ENCODE data around the gene CALHM6. TPM values are rescaled to one million over a fixed set of nuclear protein-coding genes. Genes with fewer than 3 reads are reported as not detected.
A peak's percentile ranks its signal among the peaks of the same experiment; 100 is the strongest.

The CALHM6 gene
- total RNA-seq (ENCODE audit: low replicate concordance) = 0.18 and 1.6 TPM in 2 replicates

DNA sequence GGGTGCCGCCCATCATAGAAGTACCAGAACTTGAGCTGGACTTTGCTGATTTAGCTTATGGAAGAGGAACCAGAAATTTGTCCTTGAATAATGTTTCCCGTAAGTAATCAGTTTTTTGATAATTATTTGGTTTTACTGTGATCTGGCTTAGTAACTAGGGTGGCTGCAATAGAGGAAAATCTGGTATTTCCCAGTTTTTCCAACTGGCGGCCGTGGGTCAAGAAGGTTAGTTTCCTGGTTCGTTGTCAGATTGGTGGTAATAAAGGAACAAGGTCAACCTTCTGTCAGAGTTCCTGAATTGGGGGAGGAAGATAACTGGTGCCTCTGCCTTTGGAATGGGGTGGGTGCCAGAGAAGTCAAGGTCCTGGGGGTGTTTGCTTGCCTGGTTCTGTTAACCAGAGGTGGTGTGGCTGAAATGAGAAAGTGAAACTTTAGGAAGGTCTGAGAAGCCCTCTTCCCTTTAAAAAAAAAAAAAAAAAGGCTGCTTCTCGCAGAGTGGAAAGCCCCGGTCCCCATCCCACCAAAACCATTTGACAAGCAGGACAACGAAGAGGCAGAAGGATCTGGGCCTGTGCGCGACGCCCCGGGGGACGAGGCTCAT is at the start of gene CALHM6:
TSS of gene CALHM6 (plus strand) at position 45 of the 601 bp plus-strand sequence. CDS start at position 600, 555 bp downstream.
- TF ChIP-seq, protein P1, sequence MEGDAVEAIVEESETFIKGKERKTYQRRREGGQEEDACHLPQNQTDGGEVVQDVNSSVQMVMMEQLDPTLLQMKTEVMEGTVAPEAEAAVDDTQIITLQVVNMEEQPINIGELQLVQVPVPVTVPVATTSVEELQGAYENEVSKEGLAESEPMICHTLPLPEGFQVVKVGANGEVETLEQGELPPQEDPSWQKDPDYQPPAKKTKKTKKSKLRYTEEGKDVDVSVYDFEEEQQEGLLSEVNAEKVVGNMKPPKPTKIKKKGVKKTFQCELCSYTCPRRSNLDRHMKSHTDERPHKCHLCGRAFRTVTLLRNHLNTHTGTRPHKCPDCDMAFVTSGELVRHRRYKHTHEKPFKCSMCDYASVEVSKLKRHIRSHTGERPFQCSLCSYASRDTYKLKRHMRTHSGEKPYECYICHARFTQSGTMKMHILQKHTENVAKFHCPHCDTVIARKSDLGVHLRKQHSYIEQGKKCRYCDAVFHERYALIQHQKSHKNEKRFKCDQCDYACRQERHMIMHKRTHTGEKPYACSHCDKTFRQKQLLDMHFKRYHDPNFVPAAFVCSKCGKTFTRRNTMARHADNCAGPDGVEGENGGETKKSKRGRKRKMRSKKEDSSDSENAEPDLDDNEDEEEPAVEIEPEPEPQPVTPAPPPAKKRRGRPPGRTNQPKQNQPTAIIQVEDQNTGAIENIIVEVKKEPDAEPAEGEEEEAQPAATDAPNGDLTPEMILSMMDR (IDR thresholded peaks at IDR 0.05; ENCODE audit: insufficient read depth, low read length) = no peak
- DNase-seq (ENCODE audit: low read depth) = no peak
- H3K4me3 ChIP-seq (ENCODE audit: low read depth, low read length) = peak within 1 kb of the TSS; percentile 51

DNA sequence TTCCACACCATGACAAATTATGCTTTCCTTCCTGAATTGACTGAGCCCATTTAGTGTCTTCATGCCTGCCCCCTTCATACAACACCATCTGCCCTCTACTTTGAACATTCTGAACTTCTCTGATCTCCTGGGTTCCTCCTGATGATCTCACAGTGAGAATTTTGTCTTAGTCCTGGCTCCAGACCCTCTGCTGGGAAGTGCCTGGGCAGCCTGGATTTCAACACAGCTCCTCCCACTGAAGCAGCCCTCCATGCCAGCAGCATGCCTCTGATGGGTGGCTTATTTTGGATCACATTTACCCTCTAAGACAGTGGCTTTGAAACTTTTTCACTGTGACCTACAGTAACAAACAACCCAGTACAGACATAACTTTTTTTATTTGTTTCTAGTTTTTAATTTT is 48.9 kb upstream of the CALHM6 start:
- DNase-seq (ENCODE audit: low read depth) = peak; percentile 44
- TF ChIP-seq, protein P1 (IDR thresholded peaks at IDR 0.05; ENCODE audit: insufficient read depth, low read length) = no peak
- H3K4me3 ChIP-seq (ENCODE audit: low read depth, low read length) = no peak overlapping the region

DNA sequence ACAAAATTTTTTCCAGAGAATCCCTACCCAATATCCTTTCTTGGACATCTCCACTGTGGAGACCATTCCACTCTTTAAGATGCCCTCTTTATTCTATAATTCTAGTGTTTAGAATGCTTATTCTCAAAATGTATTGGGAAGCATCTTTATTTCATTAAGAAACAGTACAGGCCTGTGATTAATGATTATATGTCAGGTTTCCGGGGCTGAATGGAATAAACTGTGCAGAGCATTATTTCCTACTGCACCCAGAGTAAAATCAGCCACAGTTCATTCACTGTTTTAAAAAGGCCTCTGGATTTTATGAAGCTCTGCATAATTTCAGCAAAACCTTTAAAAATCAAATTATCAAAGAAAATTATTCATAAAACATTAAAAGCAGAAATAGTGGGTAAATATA is 47.8 kb upstream of the CALHM6 start:
- DNase-seq (ENCODE audit: low read depth) = no peak
- TF ChIP-seq, protein P1 (IDR thresholded peaks at IDR 0.05; ENCODE audit: insufficient read depth, low read length) = no peak
- H3K4me3 ChIP-seq (ENCODE audit: low read depth, low read length) = no peak overlapping the region

DNA sequence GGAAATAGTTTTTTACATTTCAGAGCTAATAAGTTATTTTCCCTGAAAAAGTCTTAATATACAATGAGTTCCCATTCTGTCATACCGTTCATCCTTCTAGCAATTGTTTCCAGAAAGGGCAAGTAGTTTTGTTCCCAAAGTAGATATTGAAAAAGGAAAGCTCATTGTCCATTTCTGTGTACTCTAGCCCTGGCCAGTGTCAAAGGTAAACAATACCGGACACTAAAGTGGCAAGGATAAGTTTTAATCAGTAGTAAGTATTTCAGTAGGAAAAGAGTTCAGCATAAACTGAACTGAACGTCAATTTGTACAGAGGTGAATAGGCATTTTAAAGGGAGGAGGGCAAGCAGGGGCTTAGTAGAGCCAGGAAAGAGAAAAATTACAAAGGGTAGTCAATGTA is 43.5 kb upstream of the CALHM6 start:
- no peak for DNase-seq (ENCODE audit: low read depth)
- no peak overlapping the region for H3K4me3 ChIP-seq (ENCODE audit: low read depth, low read length)
- TF ChIP-seq, protein P1 (IDR thresholded peaks at IDR 0.05; ENCODE audit: insufficient read depth, low read length) = no peak

DNA sequence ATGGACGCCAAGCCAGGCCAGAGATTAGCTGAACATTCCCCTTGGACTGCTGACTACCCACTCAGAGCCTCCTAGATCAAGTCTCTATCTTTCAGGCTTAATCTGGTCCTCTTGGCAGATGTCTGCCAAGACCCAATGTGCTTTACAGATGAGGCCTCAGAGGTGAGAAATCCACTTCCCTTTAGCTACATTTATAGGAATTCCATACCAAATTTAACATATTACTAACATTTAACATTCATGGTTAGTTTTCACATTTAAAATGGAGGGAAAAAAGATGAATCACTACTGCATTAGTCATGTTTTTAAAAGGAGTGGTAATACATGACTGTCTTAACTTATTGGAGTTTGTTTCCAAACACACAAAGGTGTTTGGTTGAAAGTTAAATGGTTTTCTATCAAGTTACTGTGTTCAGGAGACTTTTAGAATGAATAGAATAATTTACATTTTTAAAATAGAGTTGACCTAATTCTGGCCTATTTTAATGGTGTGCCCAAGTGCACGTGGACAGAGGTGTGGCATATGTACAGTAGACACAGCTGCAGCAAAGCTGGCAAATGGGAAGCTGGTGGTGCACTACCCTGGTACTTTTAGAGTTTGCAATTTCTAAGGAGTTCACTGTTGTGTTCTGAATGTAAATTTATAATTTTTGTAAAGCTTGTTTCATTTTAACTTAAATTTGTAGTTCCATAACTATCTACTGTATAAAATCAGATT is 41.9 kb upstream of the CALHM6 start:
- no peak overlapping the region for H3K4me3 ChIP-seq (ENCODE audit: low read depth, low read length)
- TF ChIP-seq, protein P1 (IDR thresholded peaks at IDR 0.05; ENCODE audit: insufficient read depth, low read length) = no peak
- DNase-seq (ENCODE audit: low read depth) = peak; percentile 22

DNA sequence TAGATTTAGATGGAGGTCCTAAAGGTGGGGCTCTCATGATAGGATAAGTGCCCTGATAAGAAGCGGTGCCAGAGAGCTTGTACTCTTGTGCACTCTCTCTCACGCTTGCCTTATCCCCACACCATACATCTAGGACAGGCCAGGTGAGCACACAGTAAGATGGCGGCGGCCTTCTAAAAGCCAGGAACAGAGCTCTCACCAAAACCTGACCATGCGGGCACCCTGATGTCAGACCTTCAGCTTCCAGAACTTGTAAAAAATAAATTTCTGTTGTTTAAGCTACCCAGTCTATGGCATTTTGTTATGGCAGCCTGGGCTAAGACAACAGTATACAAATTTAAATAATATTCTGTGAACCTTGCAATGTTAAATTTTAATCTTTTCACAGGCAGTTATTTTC is 40.8 kb upstream of the CALHM6 start:
- H3K4me3 ChIP-seq (ENCODE audit: low read depth, low read length) = no peak overlapping the region
- TF ChIP-seq, protein P1 (IDR thresholded peaks at IDR 0.05; ENCODE audit: insufficient read depth, low read length) = no peak
- DNase-seq (ENCODE audit: low read depth) = no peak
